Thymus (tissue), 11 donors: ENCODE results near the gene ECSIT. TPM values are rescaled to one million over a fixed set of nuclear protein-coding genes. Genes with fewer than 3 reads are reported as not detected.

Experiments used
- DNase-seq, 9 donors: peaks; one replicate each; pipeline ENCODE4 v3.0.0-alpha.2; 2013; ENCODE audit warnings: low spot score in 9 of 9, low read depth in 6 of 9, missing footprints in 1 of 9
- H3K27ac ChIP-seq, 2 donors: one replicate each; pipeline ENCODE4 v1.5.1; 2013; ENCODE audit warnings: control low read depth in 1 of 2, low read depth in 1 of 2, low read length in 1 of 2, mild to moderate bottlenecking in 1 of 2, moderate library complexity in 1 of 2
- H3K27me3 ChIP-seq, 2 donors: one replicate each; pipeline ENCODE4 v1.5.1; 2013; ENCODE audit warnings: low read length in 1 of 2; ENCODE audit not compliant: control insufficient read depth in 2 of 2, insufficient read depth in 1 of 2
- H3K36me3 ChIP-seq, 2 donors: one replicate each; pipeline ENCODE4 v1.5.1; 2013; ENCODE audit warnings: low read length in 1 of 2, mild to moderate bottlenecking in 1 of 2, moderate library complexity in 1 of 2; ENCODE audit not compliant: control insufficient read depth in 2 of 2, insufficient read depth in 2 of 2
- H3K4me1 ChIP-seq, 2 donors: one replicate each; pipeline ENCODE4 v1.5.1; 2013; ENCODE audit warnings: low read length in 2 of 2; ENCODE audit not compliant: control insufficient read depth in 2 of 2, insufficient read depth in 2 of 2
- H3K4me3 ChIP-seq, 2 donors: one replicate each; pipeline ENCODE4 v1.5.1; 2013; ENCODE audit warnings: low read length in 2 of 2, control low read depth in 1 of 2, mild to moderate bottlenecking in 1 of 2
- H3K9me3 ChIP-seq, 2 donors: one replicate each; pipeline ENCODE4 v1.5.1; 2013; ENCODE audit warnings: low read length in 1 of 2, mild to moderate bottlenecking in 1 of 2; ENCODE audit not compliant: control insufficient read depth in 2 of 2, insufficient read depth in 1 of 2
- WGBS: extraction: QIAGEN DNeasy Blood & Tissue Kit; methylation state at CpG from one replicate; pipeline ENCODE4 v1.1.7; 2013; 5-methylcytosine and 5-hydroxymethylcytosine counted together
- polyA plus RNA-seq: library from polyadenylated mRNA; stranded (reverse); fragments of 200-250 nt; gene quantifications from one replicate; pipeline ENCODE4 v1.2.3, GENCODE V29; 2013
- total RNA-seq: library from RNA; stranded (reverse); fragments of 120-200 nt; gene quantifications from one replicate; pipeline ENCODE4 v1.2.4, GENCODE V29; 2013
- donor health status: healthy.

ECSIT gene
- total and polyA plus RNA-seq, 2 donors: 26.3 to 31.0 TPM

DNA sequence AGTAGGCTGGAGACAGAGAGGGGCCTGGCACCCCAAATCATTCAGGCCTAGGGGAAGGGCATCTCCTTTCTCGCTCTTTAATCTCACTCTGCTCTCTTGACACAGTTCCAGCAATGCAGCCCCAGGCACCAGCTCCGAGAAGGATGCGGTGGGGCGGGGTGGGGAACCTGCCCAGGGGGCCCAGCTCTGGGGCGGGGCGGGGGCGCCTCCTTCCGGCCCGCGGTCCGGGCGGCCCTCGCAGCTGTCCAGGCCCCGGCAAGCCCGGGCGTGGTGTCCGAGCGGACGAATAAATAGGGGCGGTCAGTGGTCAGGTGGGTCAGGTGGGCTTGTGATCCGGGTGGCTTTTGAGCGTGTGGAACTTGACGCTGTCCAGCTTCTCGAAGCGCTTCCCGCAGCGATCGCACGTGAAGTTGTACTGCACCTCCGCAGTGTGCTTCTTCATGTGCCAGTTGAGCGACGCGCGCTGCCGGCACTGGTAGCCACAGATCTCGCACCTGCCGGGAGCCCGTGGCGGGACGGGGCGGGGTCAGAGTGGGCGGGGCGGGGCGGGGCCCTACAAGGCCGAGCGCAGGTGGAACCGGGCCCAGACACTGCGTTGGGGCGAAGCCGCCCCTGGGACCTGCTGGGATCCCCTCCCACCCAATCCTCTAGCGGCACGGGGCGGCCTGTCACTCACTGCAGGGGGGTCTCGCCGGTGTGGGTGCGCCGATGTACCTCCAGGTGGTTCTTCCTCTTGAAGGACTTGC is 45.4 kb downstream of the ECSIT start:
- H3K4me3 ChIP-seq: no peak overlapping the region

DNA sequence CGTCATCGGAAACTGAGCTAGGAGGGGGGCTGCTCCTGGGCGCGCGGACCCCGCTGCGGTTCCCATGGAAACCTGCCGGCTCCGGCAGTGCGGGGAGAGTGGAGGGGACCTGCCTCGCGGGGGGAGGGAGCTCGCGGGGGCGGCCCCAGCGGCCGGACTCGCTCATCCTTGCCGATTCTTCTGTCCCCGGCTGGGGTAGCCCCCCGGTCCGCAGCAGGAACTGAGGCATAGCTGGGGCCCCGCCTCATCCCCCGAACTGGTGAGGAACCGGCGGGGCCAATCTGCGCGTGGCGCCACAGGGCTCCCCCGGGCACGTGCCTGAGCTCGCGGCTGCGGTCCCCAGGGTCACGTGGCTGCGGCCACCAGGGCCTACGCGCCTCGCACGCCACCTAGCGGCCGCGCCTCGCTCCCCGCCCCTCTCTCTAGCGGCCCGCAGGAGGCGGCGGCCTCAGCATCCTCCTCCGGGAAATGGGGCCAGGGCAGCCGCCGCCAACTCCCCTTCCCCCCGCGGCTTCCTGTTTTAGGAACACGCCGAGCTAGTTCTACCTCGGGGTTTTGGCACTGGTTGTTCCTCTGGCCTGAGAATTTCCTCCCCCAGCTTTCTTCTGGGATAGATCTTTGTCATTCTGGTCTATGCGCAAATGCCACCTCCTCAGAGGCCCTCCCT is 46.4 kb downstream of the ECSIT start:
- peaks cover 51 to 58% of the 10 kb centered on the region in 2 donors for H3K27me3 ChIP-seq
- H3K4me1 ChIP-seq: peaks cover 8 to 26% of the 10 kb centered on the region in 2 donors
- no peak overlapping the region for H3K27ac ChIP-seq
- H3K36me3 ChIP-seq: peaks cover 4 to 26% of the 10 kb centered on the region in 2 donors
- peak; percentile 45 to 89 (median 71) for DNase-seq
- 2% methylated on average over 58 of the region's 58 CpGs for WGBS
- peaks cover 1 to 21% of the 10 kb centered on the region in 2 donors for H3K9me3 ChIP-seq
- peak overlapping the region; percentile 4 to 37 for H3K4me3 ChIP-seq

More for the DNA sequence above, 45.4 kb downstream of the ECSIT start:
- H3K4me1 ChIP-seq: peaks cover 8 to 26% of the 10 kb centered on the region in 2 donors
- H3K9me3 ChIP-seq: peaks cover 1 to 21% of the 10 kb centered on the region in 2 donors
- DNase-seq: no peak
- H3K27ac ChIP-seq: no peak overlapping the region
- 94% methylated on average over 57 of the region's 57 CpGs for WGBS
- H3K36me3 ChIP-seq: peaks cover 4 to 28% of the 10 kb centered on the region in 2 donors
- H3K27me3 ChIP-seq: peaks cover 43 to 47% of the 10 kb centered on the region in 2 donors

DNA sequence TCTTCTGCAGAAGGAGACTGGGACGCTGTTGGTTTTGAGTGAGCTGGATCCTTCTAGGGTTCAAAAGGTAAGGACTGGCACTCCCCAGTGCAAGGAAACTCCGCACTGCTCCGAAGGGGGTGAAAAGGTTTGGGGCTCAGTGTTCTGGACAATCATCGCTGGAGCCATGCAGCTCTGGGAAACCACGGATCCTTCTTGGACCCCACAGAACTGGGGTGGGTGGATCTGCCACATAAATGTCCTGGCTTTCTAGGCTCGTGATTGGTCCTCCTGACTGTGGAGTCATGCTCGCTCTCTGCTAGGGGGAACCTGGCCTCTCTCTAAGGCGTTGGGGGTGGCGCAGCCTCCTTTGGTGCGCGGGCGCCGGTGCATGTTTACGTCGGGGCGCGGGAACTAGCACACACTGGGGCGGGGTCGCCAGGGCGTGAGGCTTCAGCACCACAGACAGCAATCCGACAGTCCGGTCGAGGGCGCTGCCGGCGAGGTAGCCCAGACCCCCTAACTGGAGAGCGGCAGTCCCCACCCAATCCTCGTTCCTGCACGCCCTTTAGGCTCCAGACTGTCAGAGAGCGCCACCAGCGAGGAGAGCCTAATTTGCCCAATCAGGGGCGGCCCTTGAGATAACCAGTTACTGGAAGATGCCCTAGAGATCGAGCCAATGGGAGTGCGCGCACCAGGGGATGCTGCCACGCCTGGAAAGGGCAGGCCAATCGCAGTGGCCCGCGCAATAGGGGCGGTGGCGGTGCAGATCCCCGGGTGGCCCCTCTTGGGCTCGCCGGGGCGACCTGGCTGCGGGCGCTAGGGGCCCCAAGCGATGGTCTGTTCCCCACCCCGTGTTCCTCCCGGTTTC is 47.2 kb downstream of the ECSIT start:
- Histone ChIP-seq H3K27me3 (peaks cover 51 to 65% of the 10 kb centered on the region in 2 donors), H3K27ac (no peak overlapping the region), H3K36me3 (peaks cover 0 to 18% of the 10 kb centered on the region in 2 donors), H3K4me1 (peaks cover 8 to 26% of the 10 kb centered on the region in 2 donors), H3K4me3 (peak overlapping the region; percentile 4 to 37), H3K9me3 (peaks cover 1 to 21% of the 10 kb centered on the region in 2 donors)
- DNase-seq: peak in 6 of 9 donors; percentile 34 to 80 (median 62)
- 6% methylated on average over 50 of the region's 50 CpGs for WGBS

DNA sequence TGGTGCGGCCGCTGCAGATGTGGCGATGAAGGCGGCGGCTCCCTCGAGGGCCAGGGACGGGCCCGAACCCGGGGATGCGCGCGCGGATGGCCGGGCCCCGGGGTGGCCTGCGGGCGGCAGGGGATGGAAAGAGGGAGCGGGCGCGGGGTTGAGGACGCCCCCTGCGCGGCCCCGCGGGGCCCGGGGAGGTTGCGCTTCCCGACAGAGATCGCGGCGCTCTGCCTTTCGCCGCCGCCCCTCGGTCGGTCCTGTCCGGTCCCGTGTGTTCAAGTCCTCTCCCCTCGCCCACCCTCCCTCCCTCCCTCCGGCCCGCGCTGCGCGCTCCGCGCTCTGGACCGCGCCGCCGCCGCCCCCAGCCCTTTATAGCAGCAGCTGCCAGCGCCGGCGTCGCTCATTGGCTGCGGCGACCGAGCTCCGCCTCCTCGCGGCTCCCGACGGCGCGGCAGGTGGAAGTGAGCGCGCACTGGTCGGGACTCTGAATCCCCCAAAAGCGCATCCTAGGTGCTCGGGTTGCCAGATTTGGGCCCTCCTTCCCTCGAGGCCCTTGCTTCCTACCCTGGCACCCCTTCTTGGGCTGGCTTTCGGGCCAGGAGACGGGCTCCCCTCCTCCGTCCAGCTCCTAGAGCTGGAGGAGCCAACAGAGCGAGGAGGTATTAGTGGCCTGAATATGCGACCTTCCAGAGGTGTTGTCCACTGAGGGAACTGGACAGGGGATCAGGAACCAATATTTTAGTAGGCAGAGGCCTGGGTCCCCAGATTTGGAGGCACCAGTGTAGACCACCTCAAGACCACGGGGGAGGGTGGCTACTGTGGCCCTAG is 48.0 kb downstream of the ECSIT start, which contains the start of gene ELAVL3:
Gene ELAVL3, minus strand, starts transcription at position 332 of the 819 bp plus-strand sequence. CDS start 438 bp downstream, outside the sequence.
- H3K4me3 ChIP-seq: peak within 1 kb of the TSS in 1 of 2 donors; percentile 23
- WGBS: 18% methylated on average over 77 of the region's 77 CpGs
- no peak within 1 kb of the TSS for H3K27ac ChIP-seq
- DNase-seq: peak in 1 of 9 donors; percentile 43
- H3K36me3 ChIP-seq: peaks cover 0 to 16% of the 10 kb centered on the region in 2 donors
- peaks cover 1 to 21% of the 10 kb centered on the region in 2 donors for H3K9me3 ChIP-seq
- H3K27me3 ChIP-seq: peaks cover 51 to 71% of the 10 kb centered on the region in 2 donors
- peaks cover 8 to 26% of the 10 kb centered on the region in 2 donors for H3K4me1 ChIP-seq

DNA sequence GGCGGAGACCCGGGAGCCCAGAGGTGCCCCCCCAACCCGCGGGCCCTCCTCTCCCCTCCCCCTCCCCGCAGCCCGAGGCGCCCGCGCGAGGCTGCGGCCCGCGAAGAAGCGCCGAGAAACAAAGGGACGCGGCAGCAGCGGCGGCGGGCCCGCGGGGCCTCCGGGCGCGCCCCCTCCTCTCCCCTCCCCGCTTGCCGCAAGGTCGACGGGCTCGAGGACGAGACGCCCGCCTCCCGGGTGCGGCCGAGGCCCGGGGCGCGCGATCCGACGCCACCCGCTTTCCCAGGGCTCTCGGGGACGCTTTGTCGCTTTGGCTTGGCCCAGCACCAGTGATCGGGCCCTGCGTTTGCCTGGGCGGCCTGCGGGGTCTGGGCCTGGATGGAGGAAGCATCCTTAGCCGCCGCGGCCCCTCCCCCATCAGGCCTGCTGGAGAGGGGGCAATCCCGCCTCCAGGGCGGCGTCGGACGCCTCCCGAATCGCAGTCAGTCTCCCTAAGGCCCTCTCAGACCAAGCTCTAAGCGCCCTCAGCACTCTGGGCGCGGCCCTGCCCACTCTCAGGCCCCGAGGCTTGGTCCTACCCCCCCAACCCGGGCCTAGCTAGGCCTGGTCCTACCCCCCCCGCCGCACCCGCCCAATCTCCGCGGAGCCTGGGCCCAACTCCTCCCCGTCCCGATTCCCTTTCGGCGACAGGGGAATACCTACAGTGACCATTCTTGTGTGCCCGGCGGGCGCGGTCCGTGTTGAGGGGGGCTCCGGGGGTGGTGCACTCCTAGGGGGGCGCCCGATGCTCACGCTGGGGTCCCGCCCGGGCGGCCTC is 48.8 kb downstream of the ECSIT start:
- peaks cover 1 to 21% of the 10 kb centered on the region in 2 donors for H3K9me3 ChIP-seq
- H3K4me3 ChIP-seq: no peak overlapping the region
- H3K4me1 ChIP-seq: peaks cover 8 to 26% of the 10 kb centered on the region in 2 donors
- DNase-seq: no peak
- H3K36me3 ChIP-seq: peaks cover 0 to 12% of the 10 kb centered on the region in 2 donors
- 11% methylated on average over 86 of the region's 86 CpGs for WGBS
- H3K27me3 ChIP-seq: peaks cover 51 to 76% of the 10 kb centered on the region in 2 donors
- H3K27ac ChIP-seq: no peak overlapping the region

DNA sequence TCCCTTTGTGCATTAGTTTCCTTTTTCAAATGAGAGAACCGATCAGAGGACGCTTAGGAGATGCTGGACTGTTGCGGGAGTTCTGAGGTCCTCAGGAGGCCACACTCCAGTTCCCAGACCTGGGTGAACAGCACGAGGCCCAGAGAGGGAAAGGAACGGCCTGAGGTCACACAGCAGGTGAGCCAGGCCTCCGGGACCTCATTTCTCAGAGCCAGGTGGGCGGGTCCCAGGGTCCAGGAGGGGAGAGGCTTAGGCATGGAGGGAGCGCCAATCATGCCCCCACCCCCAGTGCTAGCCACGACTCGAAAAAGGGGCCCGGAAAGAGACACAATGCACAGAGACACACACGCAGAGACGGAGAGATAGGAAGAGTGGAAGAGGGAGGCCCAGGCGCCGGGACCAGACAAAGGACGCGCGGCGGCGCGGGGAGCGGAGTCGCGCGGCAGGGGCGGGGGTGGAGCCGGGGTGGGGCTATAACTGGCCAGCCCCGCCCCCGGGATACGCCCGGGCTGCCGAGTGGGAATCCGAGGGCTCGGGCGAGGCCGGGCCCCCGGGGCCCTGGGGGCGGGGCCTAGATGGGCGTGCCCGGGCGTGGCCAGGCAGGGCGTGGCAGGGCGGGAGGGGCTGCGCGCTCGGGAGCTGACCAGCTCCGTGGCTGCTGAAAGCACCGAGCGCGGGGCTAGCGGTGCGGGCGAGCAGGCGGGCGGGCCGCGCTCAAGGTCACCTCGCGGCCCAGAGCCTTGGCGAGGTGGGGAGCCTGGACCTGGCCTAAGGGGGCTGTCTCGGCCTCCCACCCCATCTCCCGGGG is 49.6 kb downstream of the ECSIT start:
- Histone ChIP-seq H3K36me3 (peaks cover 0 to 12% of the 10 kb centered on the region in 2 donors), H3K4me3 (no peak overlapping the region), H3K27me3 (peaks cover 51 to 76% of the 10 kb centered on the region in 2 donors), H3K9me3 (peaks cover 1 to 21% of the 10 kb centered on the region in 2 donors), H3K4me1 (peaks cover 8 to 26% of the 10 kb centered on the region in 2 donors), H3K27ac (no peak overlapping the region)
- 25% methylated on average over 62 of the region's 62 CpGs for WGBS
- peak in 1 of 9 donors; percentile 22 for DNase-seq
